MM.1S (cell line): ENCODE data around the gene ERBIN.

ENCODE experiments used
- DNase-seq: peaks from one replicate; pipeline ENCODE4 v3.0.0-alpha.2; 2015
- H2AFZ ChIP-seq: fragments of 300-600 bp; sonication (generic); 2 replicates; pipeline ENCODE4 v1.6.0; 2016; ENCODE audit warnings: antibody characterized with exemption, low read length
- H3F3A ChIP-seq: fragments of 300-600 bp; sonication (generic); 2 replicates; pipeline ENCODE4 v1.6.1; 2016; ENCODE audit warnings: mild to moderate bottlenecking, antibody characterized with exemption, low read length, moderate library complexity, mixed read lengths; ENCODE audit not compliant: insufficient read depth
- H3K27ac ChIP-seq: fragments of 300-600 bp; sonication (generic); 2 replicates; pipeline ENCODE4 v1.5.1; 2016; ENCODE audit warnings: mild to moderate bottlenecking, low read length
- H3K27me3 ChIP-seq: fragments of 300-600 bp; sonication (generic); replicated peaks from 2 replicates; pipeline ENCODE4 v1.6.0; 2016; ENCODE audit warnings: low read length; ENCODE audit not compliant: insufficient read depth
- H3K36me3 ChIP-seq: fragments of 300-600 bp; sonication (generic); replicated peaks from 2 replicates; pipeline ENCODE4 v1.6.1; 2016; ENCODE audit warnings: mild to moderate bottlenecking, low read length, mixed read lengths; ENCODE audit not compliant: insufficient read depth
- H3K4me1 ChIP-seq: fragments of 300-600 bp; sonication (generic); 2 replicates; pipeline ENCODE4 v1.6.1; 2016; ENCODE audit warnings: low read length, mixed read lengths
- H3K4me2 ChIP-seq: fragments of 300-600 bp; sonication (generic); 2 replicates; pipeline ENCODE4 v1.6.0; 2016; ENCODE audit warnings: low read depth, low read length
- H3K4me3 ChIP-seq: fragments of 300-600 bp; sonication (generic); 2 replicates; pipeline ENCODE4 v1.5.1; 2016; ENCODE audit warnings: low read length, mixed read lengths
- H3K79me2 ChIP-seq: fragments of 300-600 bp; sonication (generic); 2 replicates; pipeline ENCODE4 v1.6.1; 2016; ENCODE audit warnings: mixed run types, low read length, mixed read lengths
- H3K9ac ChIP-seq: fragments of 300-600 bp; sonication (generic); 2 replicates; pipeline ENCODE4 v1.6.1; 2016; ENCODE audit warnings: low read length, mixed read lengths
- H3K9me2 ChIP-seq: fragments of 300-600 bp; sonication (generic); replicated peaks from 2 replicates; pipeline ENCODE4 v1.6.1; 2016; ENCODE audit warnings: mild to moderate bottlenecking, low read length, mixed read lengths; ENCODE audit not compliant: insufficient read depth
- H3K9me3 ChIP-seq: fragments of 300-600 bp; sonication (generic); replicated peaks from 2 replicates; pipeline ENCODE4 v1.6.1; 2016; ENCODE audit warnings: mild to moderate bottlenecking, low read length, mixed read lengths; ENCODE audit not compliant: insufficient read depth
- H4K20me1 ChIP-seq: fragments of 300-600 bp; sonication (generic); 2 replicates; pipeline ENCODE4 v1.6.1; 2016; ENCODE audit warnings: mild to moderate bottlenecking, low read length, moderate library complexity, mixed read lengths; ENCODE audit not compliant: insufficient read depth
- CTCF ChIP-seq: fragments of 300-600 bp; sonication (generic); IDR thresholded peaks from 2 replicates; pipeline ENCODE4 v1.5.1; 2016; ENCODE audit warnings: antibody characterized with exemption, low read length, mixed read lengths
- EZH2 ChIP-seq: fragments of 300-600 bp; sonication (generic); optimal IDR thresholded peaks from 2 replicates; pipeline ENCODE3; 2017; ENCODE audit warnings: low read depth, mild to moderate bottlenecking, antibody characterized with exemption, low read length, mixed read lengths
- EZH2phosphoT487 ChIP-seq: fragments of 300-600 bp; sonication (generic); IDR thresholded peaks from 2 replicates; pipeline ENCODE4 v1.6.1; 2018; ENCODE audit warnings: antibody characterized with exemption, low read length

The ERBIN gene

GRCh38 chr5:66089384-66089783 is 163.0 kb downstream of the ERBIN start:
- no peaks in the 10 kb centered on the region for H3K36me3 ChIP-seq

GRCh38 chr5:66100851-66101250 is 174.5 kb downstream of the ERBIN start:
- Histone ChIP-seq H4K20me1 (no peaks in the 10 kb centered on the region), H3K9me2 (no peaks in the 10 kb centered on the region), H3K27me3 (no peaks in the 10 kb centered on the region), H3K4me1 (no peaks in the 10 kb centered on the region), H3K79me2 (no peaks in the 10 kb centered on the region), H3K4me2 (no peak overlapping the region), H2AFZ (no peak overlapping the region), H3K36me3 (no peaks in the 10 kb centered on the region), H3K27ac (no peak overlapping the region), H3F3A (no peaks in the 10 kb centered on the region), H3K9ac (no peak overlapping the region), H3K4me3 (no peak overlapping the region), H3K9me3 (no peaks in the 10 kb centered on the region)
- DNase-seq: no peak
- no peak for TF ChIP-seq CTCF
- no peak for TF ChIP-seq EZH2phosphoT487
- no peak for TF ChIP-seq EZH2

More at GRCh38 chr5:66089384-66089783, 163.0 kb downstream of the ERBIN start:
- no peak overlapping the region for H3K9ac ChIP-seq
- no peaks in the 10 kb centered on the region for H3K9me3 ChIP-seq
- H3K79me2 ChIP-seq: no peaks in the 10 kb centered on the region
- no peak overlapping the region for H3K27ac ChIP-seq
- no peaks in the 10 kb centered on the region for H3K4me1 ChIP-seq
- no peaks in the 10 kb centered on the region for H3K9me2 ChIP-seq
- no peak for TF ChIP-seq CTCF
- TF ChIP-seq EZH2: no peak
- TF ChIP-seq EZH2phosphoT487: no peak
- H3K4me3 ChIP-seq: no peak overlapping the region
- H3K4me2 ChIP-seq: no peak overlapping the region
- DNase-seq: no peak
- no peak overlapping the region for H2AFZ ChIP-seq
- no peaks in the 10 kb centered on the region for H4K20me1 ChIP-seq
- H3K27me3 ChIP-seq: no peaks in the 10 kb centered on the region
- no peaks in the 10 kb centered on the region for H3F3A ChIP-seq

- TF ChIP-seq CTCF (no peak), EZH2phosphoT487 (no peak), EZH2 (no peak)
- H3K4me3 ChIP-seq: no peak overlapping the region
- DNase-seq: no peak
- no peak overlapping the region for H3K4me2 ChIP-seq
- H3K27ac ChIP-seq: no peak overlapping the region
- no peaks in the 10 kb centered on the region for H3K9me3 ChIP-seq
- no peak overlapping the region for H3K9ac ChIP-seq
- H3K9me2 ChIP-seq: no peaks in the 10 kb centered on the region
- no peaks in the 10 kb centered on the region for H3F3A ChIP-seq
- H3K79me2 ChIP-seq: no peaks in the 10 kb centered on the region
- H3K36me3 ChIP-seq: no peaks in the 10 kb centered on the region
- no peaks in the 10 kb centered on the region for H3K27me3 ChIP-seq
- no peak overlapping the region for H2AFZ ChIP-seq
- no peaks in the 10 kb centered on the region for H3K4me1 ChIP-seq
- no peaks in the 10 kb centered on the region for H4K20me1 ChIP-seq
These were observed 186.8 kb downstream of the ERBIN start for GRCh38 chr5:66113160-66113559.
